A549 (cell line): ENCODE data around the gene SYTL1. TPM values are rescaled to one million over a fixed set of nuclear protein-coding genes. Genes with fewer than 3 reads are reported as not detected.

ENCODE experiments used
- ATAC-seq, 2 experiments: fragments of 200-7000 bp in 1 of 2; fragments of >200 bp in 1 of 2; cut with Nextera tagmentation in 1 of 2; cut with Tn5 transposase in 1 of 2; 3 replicates each; pipeline versions ENCODE4 v1.8.0 to v1.9.1; 2018 to 2020; ENCODE audit warnings: mild to moderate bottlenecking in 1 of 2, moderate library complexity in 1 of 2
- CTCF ChIA-PET: fragments of 300-600 bp; sonication (Branson Sonifier 250); formaldehyde crosslinking; extraction: SDS; loops from one replicate; lab custom pipeline; 2021; ENCODE audit warnings: antibody characterized with exemption, inconsistent platforms; lab: Yijun Ruan, JAX
- POLR2A ChIA-PET: fragments of 350-600 bp; formaldehyde crosslinking; extraction: SDS; loops from one replicate; lab custom pipeline; 2021; ENCODE audit warnings: antibody characterized with exemption, inconsistent platforms; lab: Yijun Ruan, JAX
- DNase-seq, 2 experiments: peaks; one replicate each; pipeline versions ENCODE4 v3.0.0 to v3.0.0-alpha.2; 2011 to 2016; ENCODE audit warnings: low read depth in 1 of 2, low spot score in 1 of 2
- FAIRE-seq: peaks from 2 replicates; lab custom pipeline; 2011; peaks lifted over from hg19 to GRCh38; lab: Jason Lieb, UNC
- H3K27ac ChIP-seq, 2 experiments: fragments of >200 bp; sonication (Bioruptor Twin); formaldehyde crosslinking; 3 replicates each; pipeline ENCODE4 v1.5.1; 2016 to 2017
- H3K4me1 ChIP-seq: fragments of >200 bp; sonication (Bioruptor Twin); formaldehyde crosslinking; 3 replicates; pipeline ENCODE4 v1.6.1; 2016
- H3K4me2 ChIP-seq: fragments of >200 bp; sonication (Bioruptor Twin); formaldehyde crosslinking; 3 replicates; pipeline ENCODE4 v1.6.1; 2016
- H3K4me3 ChIP-seq: fragments of >200 bp; sonication (Bioruptor Twin); formaldehyde crosslinking; 3 replicates; pipeline ENCODE4 v1.5.1; 2016
- H3K9me3 ChIP-seq: fragments of >200 bp; sonication (Bioruptor Twin); formaldehyde crosslinking; 3 replicates; pipeline ENCODE4 v1.6.1; 2016
- CBX8 ChIP-seq: fragments of 200-600 bp; sonication (generic); IDR thresholded peaks from 2 replicates; pipeline ENCODE4 v1.6.1; 2016
- EHMT2 ChIP-seq: fragments of 200-600 bp; sonication (generic); IDR thresholded peaks from 2 replicates; pipeline ENCODE4 v1.6.1; 2016; ENCODE audit warnings: antibody characterized with exemption, low read depth, mild to moderate bottlenecking, moderate library complexity
- ESRRA ChIP-seq: fragments of 150-350 bp; IDR thresholded peaks from 2 replicates; pipeline ENCODE4 v1.6.1; 2014; ENCODE audit warnings: mild to moderate bottlenecking, low read length, borderline replicate concordance
- HOXB5 ChIP-seq: fragments of 250-450 bp; sonication (Bioruptor Pico); IDR thresholded peaks from 2 replicates; pipeline ENCODE4 v1.5.0; 2020; ENCODE audit warnings: mild to moderate bottlenecking, moderate library complexity
- KDM1A ChIP-seq: fragments of 200-600 bp; sonication (generic); IDR thresholded peaks from 2 replicates; pipeline ENCODE4 v1.6.1; 2016; ENCODE audit warnings: low read depth, mild to moderate bottlenecking
- MYC ChIP-seq: IDR thresholded peaks from 2 replicates; pipeline ENCODE4 v1.6.1; 2012; ENCODE audit warnings: mild to moderate bottlenecking, inconsistent platforms, low read length, improper control_type of control experiment, borderline replicate concordance
- NFE2L2 ChIP-seq: fragments of 150-350 bp; conservative IDR thresholded peaks from 2 replicates; pipeline ENCODE4 v1.6.1; 2014; ENCODE audit warnings: low read length
- RAD21 ChIP-seq, 2 experiments: fragments of >200 bp in 1 of 2; sonication (Bioruptor Twin) in 1 of 2; formaldehyde crosslinking in 1 of 2; IDR thresholded peaks in 1 of 2; conservative IDR thresholded peaks in 1 of 2; 2 replicates in 1 of 2; 3 replicates in 1 of 2; pipeline ENCODE4 v1.6.1; 2012 to 2018; ENCODE audit warnings: inconsistent platforms in 1 of 2
- RCOR1 ChIP-seq: fragments of 150-350 bp; IDR thresholded peaks from 2 replicates; pipeline ENCODE4 v1.6.1; 2014; ENCODE audit warnings: antibody characterized with exemption, low read length, low read depth
- RFX5 ChIP-seq: fragments of 450-650 bp; IDR thresholded peaks from 2 replicates; pipeline ENCODE4 v1.7.1; 2014; ENCODE audit warnings: antibody characterized with exemption, mild to moderate bottlenecking, moderate library complexity
- SMC3 ChIP-seq: fragments of >200 bp; sonication (Bioruptor Twin); formaldehyde crosslinking; IDR thresholded peaks from 3 replicates; pipeline ENCODE4 v1.6.1; 2018; ENCODE audit warnings: inconsistent platforms
- SREBF2 ChIP-seq: fragments of 450-650 bp; IDR thresholded peaks from 2 replicates; pipeline ENCODE4 v1.6.1; 2014; ENCODE audit warnings: mild to moderate bottlenecking, moderate library complexity
- TFCP2L1 ChIP-seq: fragments of 250-450 bp; sonication (Bioruptor Pico); IDR thresholded peaks from 2 replicates; pipeline ENCODE4 v1.5.0; 2021; ENCODE audit warnings: mild to moderate bottlenecking
- TP53 ChIP-seq: fragments of 250-450 bp; sonication (Bioruptor Pico); IDR thresholded peaks from 2 replicates; pipeline ENCODE4 v1.5.0; 2021; ENCODE audit warnings: mild to moderate bottlenecking, moderate library complexity
- ZC3H11A ChIP-seq: fragments of 450-650 bp; IDR thresholded peaks from 2 replicates; pipeline ENCODE4 v1.6.1; 2014; ENCODE audit warnings: antibody characterized with exemption, mild to moderate bottlenecking
- ZNF302 ChIP-seq: fragments of 250-450 bp; sonication (Bioruptor Pico); IDR thresholded peaks from 2 replicates; pipeline ENCODE4 v1.9.0; 2021; ENCODE audit warnings: inconsistent platforms, mild to moderate bottlenecking, moderate library complexity
- ZSCAN20 ChIP-seq: fragments of 250-450 bp; sonication (Bioruptor Pico); IDR thresholded peaks from 2 replicates; pipeline ENCODE4 v1.8.0; 2022; ENCODE audit warnings: mild to moderate bottlenecking, moderate library complexity
- WGBS: methylation state at CpG from one replicate; pipeline ENCODE4 v1.1.6; 2017; ENCODE audit errors: missing lambda C conversion rate; 5-methylcytosine and 5-hydroxymethylcytosine counted together
- polyA plus RNA-seq, 4 experiments: library from polyadenylated mRNA; depleted of rRNA in 3 of 4; stranded (reverse); fragments of >200 nt; fragmentation: RNase III in 1 of 4; extraction: RNeasy Plus Mini Kit Qiagen cat#74134 plus additional on column Dnase treatment in 1 of 4; gene quantifications; 2 replicates in 3 of 4; 3 replicates in 1 of 4; pipeline ENCODE4 v1.2.3, GENCODE V29; 2011 to 2017
- TF ChIP-seq, protein P1 (sequence below): fragments of 450-650 bp; IDR thresholded peaks from 2 replicates; pipeline ENCODE4 v1.6.1; 2014; ENCODE audit warnings: antibody characterized with exemption
- TF ChIP-seq, protein P2 (sequence below): IDR thresholded peaks from 2 replicates; pipeline ENCODE4 v1.6.1; 2012
- TF ChIP-seq, protein P3 (sequence below): IDR thresholded peaks from 2 replicates; pipeline ENCODE4 v1.6.1; 2012; ENCODE audit warnings: low read depth, borderline replicate concordance
- TF ChIP-seq, protein P4 (sequence below): fragments of >200 bp; sonication (Bioruptor Twin); formaldehyde crosslinking; IDR thresholded peaks from 3 replicates; pipeline ENCODE4 v1.5.1; 2016

Gene SYTL1
- polyA plus RNA-seq, 2 of the 4 experiments (the other 2 are of a cell fraction) = 0.76 to 0.80 TPM

DNA sequence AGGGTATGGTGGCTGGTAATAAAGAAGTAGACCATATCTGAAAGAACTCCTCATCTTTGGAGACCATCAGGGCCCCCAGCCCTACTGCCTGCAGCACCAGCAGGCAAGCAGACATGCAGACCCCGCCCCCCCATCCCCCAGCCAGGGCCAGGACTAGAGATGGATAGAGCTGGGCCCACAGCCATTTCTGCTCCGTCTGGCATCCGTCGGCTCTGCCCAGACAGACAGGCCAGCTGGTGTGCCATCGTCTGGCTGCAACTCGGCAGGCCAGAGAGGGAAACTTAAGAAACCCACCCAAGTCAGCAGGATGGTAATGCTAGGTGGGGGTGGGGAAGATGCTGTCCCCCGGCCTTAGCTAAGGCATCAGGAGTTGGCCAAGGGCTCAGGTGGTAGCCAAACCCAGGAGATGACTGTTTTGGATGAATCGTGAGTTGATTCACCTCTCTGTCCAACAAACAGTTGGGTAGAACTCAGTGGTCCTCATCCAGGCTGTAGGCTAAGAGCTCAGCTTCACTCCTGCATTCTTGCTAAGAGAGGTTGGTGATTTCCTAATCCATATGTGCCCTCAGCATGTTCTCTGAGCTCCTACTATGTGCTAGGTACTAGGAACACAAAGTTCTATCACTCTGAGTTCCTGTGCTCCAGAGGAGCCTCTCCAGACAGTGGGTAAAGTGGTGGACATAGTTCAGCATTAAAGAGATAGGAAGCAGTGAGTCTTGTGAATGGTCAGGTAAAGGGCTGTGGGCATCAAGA, 43.0 kb upstream of the SYTL1 start (continued):
- no peak for TF ChIP-seq SREBF2

DNA sequence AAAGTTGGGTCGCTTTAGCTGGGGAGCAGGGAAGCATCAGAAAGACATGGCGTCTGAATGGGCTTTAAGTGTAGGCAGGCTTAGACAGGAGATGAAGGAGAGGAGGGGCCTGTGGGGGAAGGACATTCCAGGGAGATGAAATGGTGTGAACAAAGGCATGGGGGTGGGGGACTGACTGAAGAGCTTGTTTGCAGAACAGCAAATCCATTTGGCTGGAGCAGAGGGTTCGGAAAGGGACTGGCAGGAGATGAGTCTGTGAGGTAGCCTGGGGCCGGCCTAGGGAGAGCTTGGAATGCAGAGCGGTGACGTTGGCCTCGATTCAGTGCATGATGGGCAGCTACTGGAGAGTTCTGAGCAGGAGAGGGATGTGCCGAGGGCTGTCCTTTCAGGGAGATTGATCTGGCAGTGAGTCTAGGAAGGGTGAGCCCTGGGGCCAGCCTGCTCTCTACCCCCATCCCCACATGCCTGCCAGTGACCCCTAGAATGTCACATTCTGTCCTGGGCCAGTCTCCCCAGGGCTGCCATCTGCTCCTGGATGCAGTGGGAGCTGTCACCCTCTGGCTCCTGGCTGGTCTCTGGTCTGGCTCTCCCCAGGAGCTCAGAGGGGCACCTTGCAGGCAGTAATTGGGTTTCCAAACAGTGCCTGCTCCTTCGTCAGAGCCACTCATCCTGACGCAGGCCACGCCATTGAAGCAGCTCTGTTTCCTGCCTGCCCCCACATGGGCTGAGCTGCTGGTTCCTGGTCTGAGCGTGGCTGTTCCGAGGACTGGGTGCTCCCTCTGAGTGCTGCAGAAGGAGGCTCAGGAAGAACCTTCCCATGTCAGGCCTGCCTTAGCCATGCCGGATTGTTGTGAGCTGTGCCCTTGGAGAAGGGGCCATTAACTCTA, 42.2 kb upstream of the SYTL1 start:
- POLR2A ChIA-PET = no interaction called here
- Histone ChIP-seq H3K4me2 (peak overlapping the region; percentile 33; the same call in 1 of the 3 replicates), H3K9me3 (no peaks in the 10 kb centered on the region), H3K4me3 (no peak overlapping the region), H3K4me1 (peaks cover 23% of the 10 kb centered on the region), H3K27ac (peak overlapping the region; percentile 57 to 71; a peak in 5 of 6 replicates)
- TF ChIP-seq HOXB5 (CRISPR knock-in tag) (no peak), EHMT2 (no peak), ZC3H11A (no peak), MYC (no peak), KDM1A (no peak), TP53 (no peak), NFE2L2 (no peak), ESRRA (no peak), RFX5 (no peak), RCOR1 (no peak), CBX8 (no peak), TFCP2L1 (no peak), ZSCAN20 (CRISPR knock-in tag) (no peak)
- TF ChIP-seq, protein P1, sequence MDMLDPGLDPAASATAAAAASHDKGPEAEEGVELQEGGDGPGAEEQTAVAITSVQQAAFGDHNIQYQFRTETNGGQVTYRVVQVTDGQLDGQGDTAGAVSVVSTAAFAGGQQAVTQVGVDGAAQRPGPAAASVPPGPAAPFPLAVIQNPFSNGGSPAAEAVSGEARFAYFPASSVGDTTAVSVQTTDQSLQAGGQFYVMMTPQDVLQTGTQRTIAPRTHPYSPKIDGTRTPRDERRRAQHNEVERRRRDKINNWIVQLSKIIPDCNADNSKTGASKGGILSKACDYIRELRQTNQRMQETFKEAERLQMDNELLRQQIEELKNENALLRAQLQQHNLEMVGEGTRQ = no peak
- TF ChIP-seq, protein P2, sequence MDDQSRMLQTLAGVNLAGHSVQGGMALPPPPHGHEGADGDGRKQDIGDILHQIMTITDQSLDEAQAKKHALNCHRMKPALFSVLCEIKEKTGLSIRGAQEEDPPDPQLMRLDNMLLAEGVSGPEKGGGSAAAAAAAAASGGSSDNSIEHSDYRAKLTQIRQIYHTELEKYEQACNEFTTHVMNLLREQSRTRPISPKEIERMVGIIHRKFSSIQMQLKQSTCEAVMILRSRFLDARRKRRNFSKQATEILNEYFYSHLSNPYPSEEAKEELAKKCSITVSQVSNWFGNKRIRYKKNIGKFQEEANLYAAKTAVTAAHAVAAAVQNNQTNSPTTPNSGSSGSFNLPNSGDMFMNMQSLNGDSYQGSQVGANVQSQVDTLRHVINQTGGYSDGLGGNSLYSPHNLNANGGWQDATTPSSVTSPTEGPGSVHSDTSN = no peak
- TF ChIP-seq, protein P3, sequence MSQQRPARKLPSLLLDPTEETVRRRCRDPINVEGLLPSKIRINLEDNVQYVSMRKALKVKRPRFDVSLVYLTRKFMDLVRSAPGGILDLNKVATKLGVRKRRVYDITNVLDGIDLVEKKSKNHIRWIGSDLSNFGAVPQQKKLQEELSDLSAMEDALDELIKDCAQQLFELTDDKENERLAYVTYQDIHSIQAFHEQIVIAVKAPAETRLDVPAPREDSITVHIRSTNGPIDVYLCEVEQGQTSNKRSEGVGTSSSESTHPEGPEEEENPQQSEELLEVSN = no peak
- CTCF ChIA-PET = interaction anchor here (0.6 to 10.6 kb wide), 38 partner anchors 9 to 653 kb away, joined by 3 to 215 read pairs (median 5); partner anchors contain the start of genes AHDC1, CD164L2, GPR3 and SYTL1
- WGBS = 32% methylated on average over 8 of the region's 14 CpGs
- DNase-seq (peak in 1 of 2 experiments; percentile 75), FAIRE-seq (no peak), ATAC-seq (peak; percentile 52 to 78; a peak in 5 of 6 replicates)

DNA sequence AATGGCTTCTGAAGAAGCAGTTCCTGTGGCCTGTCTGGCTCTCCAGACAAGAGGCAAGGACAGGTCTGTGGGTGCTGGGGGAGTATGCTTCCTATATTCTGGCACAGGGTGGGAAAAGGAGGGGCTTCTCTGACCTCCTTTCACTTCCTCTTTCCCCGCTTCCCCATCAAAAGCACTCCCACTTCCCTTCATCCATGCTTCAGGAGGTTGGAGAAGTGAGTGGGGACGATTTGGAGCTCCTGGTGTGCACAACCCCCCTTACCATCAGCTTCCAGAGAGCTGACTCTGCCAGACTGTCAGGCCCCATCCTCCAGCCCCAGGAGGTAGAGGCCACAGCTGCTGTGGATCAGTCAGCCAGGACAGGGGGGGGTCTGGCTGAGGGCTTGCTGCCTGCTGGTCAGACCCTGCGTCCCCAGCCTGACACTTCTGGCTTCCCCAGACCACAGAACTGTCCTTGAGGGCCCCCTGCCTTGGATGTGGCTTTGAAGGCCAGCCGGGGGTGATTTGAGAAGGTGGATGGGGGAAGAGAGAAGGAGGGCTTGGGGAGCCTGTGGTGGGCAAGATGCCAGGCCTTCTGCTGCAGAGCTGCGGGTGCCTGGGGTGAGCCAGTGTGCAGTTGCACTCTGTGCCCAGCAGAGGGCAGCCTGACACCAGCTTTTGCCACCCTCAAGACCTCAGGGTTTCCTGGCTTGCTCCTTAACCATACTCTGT, 41.3 kb upstream of the SYTL1 start:
- CTCF ChIA-PET = interaction anchor here (0.5 to 10.6 kb wide), 49 partner anchors 9 to 879 kb away, joined by 3 to 215 read pairs (median 4); partner anchors contain the start of genes AHDC1, CD164L2, GPR3 and MAP3K6
- H3K27ac ChIP-seq = peak overlapping the region; percentile 55 to 71; a peak in 5 of 6 replicates
- POLR2A ChIA-PET = interaction anchor here (0.6 kb wide), 1 partner anchor 93 kb away, joined by 3 read pairs; no protein-coding TSS in a partner anchor
- no peaks in the 10 kb centered on the region for H3K9me3 ChIP-seq
- H3K4me1 ChIP-seq = peaks cover 23% of the 10 kb centered on the region
- FAIRE-seq (no peak), ATAC-seq (peak; percentile 81 to 93), DNase-seq (peak; percentile 76 to 80)
- H3K4me3 ChIP-seq = no peak overlapping the region
- WGBS = 46% methylated on average over 3 of the region's 5 CpGs
- TF ChIP-seq SMC3 (peak; percentile 75), ZNF302 (CRISPR knock-in tag) (no peak), RAD21 (conservative IDR thresholded peaks at IDR 0.05 in 1 of 2, IDR thresholded peaks at IDR 0.05 in 1 of 2) (peak; percentile 82 to 92)
- TF ChIP-seq, protein P4, sequence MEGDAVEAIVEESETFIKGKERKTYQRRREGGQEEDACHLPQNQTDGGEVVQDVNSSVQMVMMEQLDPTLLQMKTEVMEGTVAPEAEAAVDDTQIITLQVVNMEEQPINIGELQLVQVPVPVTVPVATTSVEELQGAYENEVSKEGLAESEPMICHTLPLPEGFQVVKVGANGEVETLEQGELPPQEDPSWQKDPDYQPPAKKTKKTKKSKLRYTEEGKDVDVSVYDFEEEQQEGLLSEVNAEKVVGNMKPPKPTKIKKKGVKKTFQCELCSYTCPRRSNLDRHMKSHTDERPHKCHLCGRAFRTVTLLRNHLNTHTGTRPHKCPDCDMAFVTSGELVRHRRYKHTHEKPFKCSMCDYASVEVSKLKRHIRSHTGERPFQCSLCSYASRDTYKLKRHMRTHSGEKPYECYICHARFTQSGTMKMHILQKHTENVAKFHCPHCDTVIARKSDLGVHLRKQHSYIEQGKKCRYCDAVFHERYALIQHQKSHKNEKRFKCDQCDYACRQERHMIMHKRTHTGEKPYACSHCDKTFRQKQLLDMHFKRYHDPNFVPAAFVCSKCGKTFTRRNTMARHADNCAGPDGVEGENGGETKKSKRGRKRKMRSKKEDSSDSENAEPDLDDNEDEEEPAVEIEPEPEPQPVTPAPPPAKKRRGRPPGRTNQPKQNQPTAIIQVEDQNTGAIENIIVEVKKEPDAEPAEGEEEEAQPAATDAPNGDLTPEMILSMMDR = peak; percentile 79
- TF ChIP-seq, protein P2 = no peak
- H3K4me2 ChIP-seq = peak overlapping the region; percentile 30; the same call in 1 of the 3 replicates
